Ovary (tissue), 3 donors: ENCODE data around the gene FKBP4.

Source experiments
- CTCF ChIP-seq, 3 donors: fragments of 450-650 bp in 2 of 3; fragments of 200-600 bp in 1 of 3; IDR thresholded peaks; one replicate each; pipeline versions ENCODE4 v1.5.1 to v1.8.0; 2016 to 2022; ENCODE audit warnings: antibody characterized with exemption in 3 of 3, mild to moderate bottlenecking in 1 of 3
- POLR2A ChIP-seq: fragments of 450-650 bp; IDR thresholded peaks from one replicate; pipeline ENCODE4 v1.6.1; 2017; ENCODE audit warnings: antibody characterized with exemption, mild to moderate bottlenecking, moderate library complexity
- donor health status: DM: no; HTN: no; CAD: no.

DNA sequence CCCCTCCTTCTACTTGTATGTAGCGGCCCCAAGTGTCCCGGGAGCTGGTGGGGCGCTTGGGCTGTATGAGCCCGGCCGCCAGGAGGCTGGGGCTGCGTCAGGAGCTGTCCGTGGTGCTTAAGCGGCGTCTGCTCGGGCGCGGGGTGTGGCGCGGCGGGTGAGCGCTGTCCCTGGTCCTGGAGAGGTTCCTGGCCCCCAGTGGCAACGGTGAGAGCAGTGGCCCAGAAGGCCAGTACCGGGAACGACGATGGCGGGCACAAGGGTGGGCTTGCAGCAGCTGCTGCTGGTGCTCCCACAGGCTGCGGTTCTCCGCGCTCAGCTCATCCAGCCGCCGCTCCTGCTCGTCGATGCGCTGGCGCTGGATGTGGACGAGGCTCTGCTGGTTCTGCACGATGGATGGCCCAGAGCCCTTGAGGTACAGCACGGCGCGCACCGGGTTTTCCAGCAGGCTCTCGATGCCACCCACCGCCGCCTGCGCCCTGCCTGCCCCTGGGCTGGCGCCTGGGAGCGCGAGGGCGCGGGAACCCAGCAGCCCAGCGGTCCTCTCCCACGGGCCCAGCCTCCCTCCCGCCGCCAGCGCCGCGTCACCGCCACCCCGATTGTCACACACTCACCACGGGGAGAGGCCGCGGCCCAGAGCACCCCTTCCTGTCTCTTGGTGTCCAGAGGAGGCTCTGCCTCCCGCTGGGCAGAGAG, 41.9 kb upstream of the FKBP4 start:
- TF ChIP-seq CTCF (IDR thresholded peaks at IDR 0.05) (no peak), POLR2A (no peak)
